NCI-H2171 treated with DMSO at 0.1 percent for 48 hours (cell line): Measurements from ENCODE around the gene DENND6B.
"Not testable (repeated sequence)": the region's sequence is repeated elsewhere in the genome, so short reads cannot be mapped to it uniquely, and the experiment has no call there.

Experiments used
- DNase-seq: peaks from one replicate; lab custom pipeline; 2025; lab: John Stamatoyannopoulos, UW

Gene DENND6B

DNA sequence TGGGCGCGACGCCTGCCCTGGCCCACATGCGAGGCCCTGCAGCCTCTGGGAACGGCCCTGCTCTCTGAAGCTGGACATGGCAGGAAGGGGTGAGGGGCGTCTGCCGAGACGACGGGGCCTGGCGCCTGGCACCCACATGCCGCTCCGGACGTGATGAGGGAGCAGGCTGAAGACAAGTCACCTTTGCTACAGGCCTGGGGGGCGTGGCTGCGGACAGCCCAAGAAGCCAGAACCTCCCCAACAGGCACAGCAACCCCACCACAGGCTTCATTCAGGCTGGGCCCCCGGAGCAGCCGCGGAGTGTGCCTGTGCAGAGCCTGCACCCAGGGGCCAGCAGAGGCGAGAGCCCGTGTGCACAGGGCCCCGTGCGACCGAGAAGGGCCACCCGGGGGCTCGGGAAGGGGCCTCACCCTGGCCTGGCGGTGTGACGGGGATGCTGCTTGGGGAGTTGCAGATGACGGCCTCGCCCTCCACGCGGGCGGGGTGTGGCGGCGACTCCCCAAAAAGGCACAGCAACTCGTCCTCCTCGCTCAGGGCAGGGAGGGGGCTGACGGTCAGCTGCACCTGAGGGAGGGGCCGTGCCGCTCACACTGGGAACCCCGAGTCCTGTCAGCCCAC, 40.0 kb downstream of the DENND6B start:
- no peak for DNase-seq

DNA sequence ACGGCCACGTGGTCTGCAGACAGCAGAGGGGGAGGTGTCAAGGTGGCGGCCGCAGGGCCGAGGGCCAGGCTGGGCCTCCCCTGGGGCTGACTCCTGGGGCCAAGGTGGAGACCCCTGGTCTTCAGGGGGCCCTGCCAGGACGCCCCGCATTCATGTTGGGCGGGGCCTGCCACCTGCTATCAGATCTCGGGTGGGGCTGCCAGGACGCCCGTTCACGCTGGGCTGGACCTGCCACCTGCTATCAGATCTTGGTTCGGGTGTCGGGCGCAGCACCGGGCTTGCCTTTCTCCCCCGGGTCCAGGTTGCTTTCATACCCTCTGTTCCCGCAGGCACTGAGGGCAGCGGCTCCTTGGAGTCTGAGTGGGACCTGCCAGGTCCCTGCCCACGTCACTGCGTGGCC, 40.5 kb downstream of the DENND6B start:
- no peak for DNase-seq

DNA sequence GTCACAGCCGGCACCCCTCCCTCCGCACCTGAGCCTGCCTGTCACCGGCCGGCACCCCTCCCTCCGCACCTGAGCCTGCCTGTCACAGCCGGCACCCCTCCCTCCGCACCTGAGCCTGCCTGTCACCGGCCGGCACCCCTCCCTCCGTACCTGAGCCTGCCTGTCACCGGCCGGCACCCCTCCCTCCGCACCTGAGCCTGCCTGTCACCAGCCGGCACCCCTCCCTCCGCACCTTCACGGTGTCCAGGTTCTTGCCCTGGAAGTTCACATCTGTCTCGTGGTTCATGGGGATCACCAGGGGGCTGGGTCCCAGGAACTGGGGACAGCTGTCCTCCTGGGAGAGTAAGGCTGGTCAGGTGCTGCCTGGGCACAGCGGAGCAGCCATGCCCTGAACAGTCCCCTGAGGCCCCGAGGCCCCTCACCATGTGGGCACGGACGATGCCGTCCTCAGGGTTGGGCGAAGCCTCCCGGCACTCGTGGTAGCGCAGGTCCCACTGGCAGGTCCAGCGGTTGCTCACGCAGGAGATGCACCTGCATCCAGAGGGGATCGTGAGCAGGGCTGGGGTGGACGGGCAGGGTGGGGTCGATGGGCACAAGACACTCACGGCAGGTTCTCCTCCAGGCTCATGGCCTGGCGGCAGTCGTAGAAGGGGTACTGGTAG, 41.1 kb downstream of the DENND6B start:
- DNase-seq = no peak

DNA sequence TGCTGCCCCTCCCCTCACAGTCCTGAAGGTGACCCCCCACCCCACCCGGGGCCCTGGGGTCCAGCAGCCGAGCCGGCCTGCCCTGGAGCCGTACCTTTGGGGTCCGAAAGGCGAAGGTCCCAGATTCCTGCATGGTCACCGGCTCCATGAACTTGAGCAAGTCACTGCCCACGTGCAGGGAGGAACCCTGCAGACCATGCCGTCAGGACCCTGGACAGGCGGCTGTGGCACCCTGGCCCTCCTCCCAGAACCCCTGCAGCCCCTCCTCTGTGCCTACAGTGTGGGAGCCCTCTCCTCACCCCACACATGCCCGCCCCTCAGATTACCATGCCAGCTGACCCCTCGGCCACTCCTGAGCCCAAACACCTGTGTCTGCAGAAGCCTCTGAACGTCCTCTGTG, 42.3 kb downstream of the DENND6B start:
- DNase-seq = no peak

DNA sequence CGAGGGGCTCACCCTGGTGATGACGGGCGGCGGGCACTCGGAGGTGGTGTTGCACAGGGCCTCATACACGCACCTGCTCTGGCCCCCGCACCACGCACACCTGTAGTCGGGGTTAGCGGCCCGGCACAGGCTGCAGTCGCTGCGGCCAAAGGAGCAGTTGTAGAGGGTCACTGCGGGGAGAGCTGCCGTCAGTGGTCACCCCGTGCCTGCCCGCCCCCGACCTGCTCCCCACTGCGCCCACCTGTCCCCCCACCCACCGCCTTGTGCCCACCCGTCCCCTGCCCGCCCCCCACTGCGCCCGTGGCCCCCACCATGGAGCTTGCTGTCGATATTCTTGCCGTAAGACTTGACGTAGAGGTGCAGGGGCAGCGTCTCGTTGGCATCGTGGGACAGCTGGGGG, 43.0 kb downstream of the DENND6B start:
- no peak for DNase-seq

DNA sequence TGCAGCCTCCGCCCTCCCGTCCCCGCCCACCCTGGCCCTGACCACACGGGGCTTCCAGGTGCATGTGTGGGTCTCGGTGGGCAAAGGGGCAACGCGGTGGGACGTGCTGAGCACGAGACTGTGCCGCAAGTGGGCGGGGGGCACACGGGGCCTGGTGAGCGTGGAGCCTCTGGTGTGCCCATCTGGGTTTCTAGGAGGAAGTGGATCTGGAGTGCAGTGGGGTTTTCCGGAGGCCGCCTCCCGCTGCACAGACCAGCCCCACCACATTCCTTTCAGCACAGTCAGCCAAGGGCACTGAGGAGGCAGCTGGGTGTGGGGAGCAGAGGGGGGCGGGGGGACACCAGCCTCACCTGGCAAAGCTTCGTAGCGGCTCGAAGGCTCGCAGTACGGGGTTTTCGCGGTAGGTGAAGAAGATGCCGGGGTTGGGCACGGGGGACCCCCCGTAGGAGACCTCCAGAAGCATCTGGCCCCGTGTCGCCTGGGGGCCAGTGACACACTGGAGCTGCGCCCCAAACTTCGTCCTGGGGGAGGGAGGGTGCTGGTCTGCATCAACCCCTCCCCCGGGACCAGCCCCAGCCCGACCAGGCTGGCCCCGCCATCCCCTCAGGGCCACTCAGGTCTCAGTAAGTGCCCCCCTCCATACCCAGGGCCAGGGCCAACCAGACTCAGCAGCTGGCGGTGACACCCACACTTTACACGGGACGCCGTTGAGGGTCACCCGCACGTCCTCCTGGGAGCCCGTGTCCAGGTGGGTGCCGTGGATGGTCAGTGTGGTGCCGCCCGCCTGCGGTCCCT, 44.3 kb downstream of the DENND6B start:
- DNase-seq = no peak

DNA sequence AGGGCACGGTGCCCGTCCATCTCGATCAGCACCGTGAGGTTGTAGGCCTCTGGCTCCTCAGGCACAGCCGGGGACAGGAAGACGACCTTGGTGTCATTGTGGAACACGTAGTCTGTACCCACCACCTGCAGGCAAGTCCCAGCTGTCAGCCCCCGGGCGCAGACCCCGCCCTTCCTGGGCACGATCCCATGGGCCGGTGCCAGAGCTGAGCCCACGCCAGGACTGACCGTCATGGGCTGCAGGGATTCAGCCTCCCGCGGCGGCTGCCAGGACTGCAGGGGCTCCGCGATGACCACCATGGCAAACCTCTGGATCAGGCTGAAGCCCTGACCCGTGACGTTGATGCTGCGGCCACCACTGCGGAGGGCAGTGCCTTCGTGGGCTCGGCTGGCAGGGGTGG, 44.9 kb downstream of the DENND6B start:
- no peak for DNase-seq

DNA sequence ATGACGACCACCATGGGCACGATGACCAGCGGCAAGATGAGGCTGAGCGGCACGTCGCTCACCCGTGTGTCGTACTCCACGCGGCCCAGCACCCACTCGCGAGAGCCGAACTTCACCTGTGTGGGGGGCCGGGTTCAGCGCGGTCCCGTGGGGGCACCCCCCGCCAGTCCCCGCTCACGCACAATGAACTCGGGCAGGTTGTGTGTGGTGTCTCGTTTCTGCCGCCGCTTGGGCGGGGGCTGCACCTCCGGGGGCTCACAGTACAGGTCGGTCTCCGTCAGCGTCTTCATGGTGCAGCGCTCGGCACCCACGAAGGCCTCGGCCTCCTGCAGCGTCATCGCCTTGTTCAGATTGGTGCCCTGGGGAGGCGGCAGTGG, 45.4 kb downstream of the DENND6B start:
- DNase-seq = no peak

DNA sequence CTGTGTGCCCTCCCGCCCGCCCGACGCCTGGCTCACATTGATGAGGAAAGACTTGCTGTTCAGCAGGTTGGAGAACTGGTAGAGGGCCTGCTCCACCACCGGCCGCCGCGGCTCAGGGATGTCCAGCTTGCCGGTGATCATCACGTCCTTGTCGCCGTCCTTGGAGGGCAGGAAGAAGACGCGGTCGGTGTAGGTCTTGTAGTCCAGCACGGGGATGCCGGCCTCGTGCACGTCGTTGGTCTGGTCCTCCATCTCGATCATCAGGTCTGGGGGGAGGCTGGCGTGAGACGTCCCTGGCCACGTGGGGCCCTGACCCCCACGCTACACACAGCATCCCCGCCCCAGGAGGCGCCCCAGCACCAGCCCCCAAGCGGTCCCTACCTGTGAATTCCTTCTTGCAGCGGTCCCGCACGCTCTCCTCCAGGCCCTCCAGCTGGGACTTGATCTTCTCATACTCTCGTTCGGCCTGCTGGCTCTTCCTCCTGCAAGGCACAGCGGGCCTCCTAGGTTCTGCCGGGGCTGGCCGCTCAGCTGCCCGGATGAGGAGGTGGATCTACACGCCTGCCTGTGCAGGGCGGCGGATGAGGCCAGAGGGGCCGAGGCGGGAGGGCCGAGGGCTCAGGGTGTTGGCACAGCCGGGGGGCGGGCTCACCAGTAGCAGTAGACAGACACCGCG, 46.0 kb downstream of the DENND6B start:
- no peak for DNase-seq

DNA sequence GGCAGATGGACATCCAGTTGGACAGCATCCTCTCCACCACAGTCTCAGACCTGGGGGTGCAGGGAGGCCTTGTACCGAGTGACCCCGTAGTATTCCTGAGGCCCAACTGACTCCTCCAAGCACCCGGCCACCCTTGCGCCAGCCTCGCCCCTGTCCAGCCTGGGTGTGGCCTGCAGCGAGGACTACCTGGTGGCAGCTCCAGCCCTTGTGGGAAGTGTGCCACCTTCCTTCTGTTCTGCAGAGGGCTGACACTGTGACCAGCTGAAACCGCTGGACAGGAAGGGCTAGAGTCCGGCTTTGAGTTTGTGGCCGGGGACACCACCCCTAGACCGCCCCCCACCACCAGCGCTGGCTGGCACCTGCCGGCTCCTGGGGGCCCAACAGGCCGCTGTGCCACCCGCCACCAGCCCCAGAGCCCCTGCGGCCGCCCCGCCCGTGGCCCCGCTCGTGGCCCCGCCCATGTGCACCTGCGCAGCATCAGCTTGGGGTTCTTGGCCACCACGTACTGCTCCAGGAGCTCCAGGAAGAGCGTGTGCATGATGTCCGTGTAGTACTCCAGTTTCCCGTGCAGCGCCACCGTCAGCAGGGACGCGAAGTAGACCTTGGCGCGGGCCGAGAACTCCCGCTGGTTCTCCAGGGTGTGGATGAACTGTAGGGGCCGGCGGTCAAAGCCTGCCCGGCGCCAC, 46.6 kb downstream of the DENND6B start:
- no peak for DNase-seq

DNA sequence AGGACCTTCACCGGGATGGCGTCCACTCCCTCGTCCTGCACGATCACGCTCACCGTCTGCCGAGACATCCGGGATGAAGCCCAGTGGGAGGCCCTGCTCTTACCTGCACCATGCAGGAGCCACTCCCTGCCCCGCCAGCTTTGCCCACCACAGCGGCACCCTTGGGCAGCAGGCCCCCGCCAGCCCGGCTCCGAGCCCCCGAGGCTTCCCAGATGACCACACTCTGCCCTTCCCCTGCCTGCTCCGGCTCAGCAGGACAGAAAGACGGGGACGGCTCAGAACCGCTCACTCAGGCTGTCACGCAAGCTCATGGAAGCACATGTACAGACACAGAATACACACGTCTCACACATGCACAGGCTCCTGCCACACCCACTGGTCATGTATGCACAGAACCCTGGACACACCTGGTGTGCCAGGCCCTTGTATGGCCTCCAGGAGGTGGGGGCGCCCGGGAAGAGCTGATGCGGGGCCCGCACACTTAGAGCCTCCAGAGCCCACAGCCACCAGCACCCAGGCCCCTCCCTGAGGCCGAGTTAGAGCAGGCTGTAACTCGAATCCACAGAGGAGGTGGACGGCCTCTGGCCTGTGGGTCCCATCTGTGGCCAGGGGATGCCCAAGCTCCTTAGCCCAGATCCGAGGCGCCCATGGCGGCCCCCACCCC, 47.7 kb downstream of the DENND6B start:
- DNase-seq = no peak

DNA sequence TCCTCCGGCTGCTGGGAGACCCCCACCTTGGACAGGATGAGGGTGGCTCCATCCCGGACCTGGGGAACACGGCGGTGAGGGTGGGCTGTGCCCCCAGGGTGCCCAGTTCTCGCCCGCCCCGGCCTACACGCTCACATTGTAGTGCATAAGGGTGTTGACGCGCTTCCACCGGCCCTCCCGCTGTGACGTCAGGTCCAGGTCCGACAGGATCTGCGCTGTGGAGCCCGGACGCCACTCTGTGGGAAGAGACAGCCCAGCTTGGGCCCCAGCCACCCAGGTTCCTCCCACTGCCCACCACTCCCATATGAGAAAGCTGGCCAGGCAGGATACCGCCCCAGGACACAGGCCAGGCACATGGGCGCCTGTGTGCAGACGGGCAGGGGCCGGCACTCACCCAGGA, 48.4 kb downstream of the DENND6B start:
- no peak for DNase-seq

DNA sequence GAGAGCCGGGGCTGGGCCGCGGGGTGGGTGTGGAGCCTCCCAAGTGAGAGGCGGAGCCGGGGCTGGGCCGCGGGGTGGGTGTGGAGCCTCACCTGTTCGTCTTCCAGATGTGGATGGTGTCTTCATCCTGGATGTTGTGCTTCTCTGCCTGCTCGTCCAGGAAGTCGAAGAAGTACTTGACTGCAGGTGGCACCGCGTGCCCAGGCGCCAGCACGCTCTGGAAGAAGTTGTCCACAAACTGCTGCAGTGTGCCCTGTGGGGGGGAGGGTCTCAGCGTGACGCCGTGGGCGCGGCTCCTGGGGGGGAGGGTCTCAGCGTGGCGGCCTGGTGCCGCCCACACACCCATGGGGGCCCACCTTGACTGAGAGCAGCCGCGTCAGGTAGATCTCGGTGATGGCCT, 49.1 kb downstream of the DENND6B start:
- no peak for DNase-seq

DNA sequence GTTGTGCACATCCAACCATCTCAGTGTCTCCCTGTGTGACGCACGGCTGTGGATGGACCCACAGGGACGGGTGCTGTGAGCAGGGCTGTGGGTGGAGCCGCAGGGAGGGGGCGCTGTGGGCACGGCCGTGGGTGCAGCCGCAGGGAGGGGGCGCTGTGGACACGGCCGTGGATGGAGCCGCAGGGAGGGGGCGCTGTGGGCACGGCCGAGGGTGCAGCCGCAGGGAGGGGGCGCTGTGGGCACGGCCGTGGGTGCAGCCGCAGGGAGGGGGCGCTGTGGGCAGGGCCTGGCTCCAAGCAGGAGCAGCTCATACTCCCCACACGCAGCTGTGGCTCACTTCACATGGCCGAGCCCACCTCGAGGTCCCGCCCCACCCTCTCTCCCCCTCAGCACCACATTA, 50.7 kb downstream of the DENND6B start:
- no peak for DNase-seq

DNA sequence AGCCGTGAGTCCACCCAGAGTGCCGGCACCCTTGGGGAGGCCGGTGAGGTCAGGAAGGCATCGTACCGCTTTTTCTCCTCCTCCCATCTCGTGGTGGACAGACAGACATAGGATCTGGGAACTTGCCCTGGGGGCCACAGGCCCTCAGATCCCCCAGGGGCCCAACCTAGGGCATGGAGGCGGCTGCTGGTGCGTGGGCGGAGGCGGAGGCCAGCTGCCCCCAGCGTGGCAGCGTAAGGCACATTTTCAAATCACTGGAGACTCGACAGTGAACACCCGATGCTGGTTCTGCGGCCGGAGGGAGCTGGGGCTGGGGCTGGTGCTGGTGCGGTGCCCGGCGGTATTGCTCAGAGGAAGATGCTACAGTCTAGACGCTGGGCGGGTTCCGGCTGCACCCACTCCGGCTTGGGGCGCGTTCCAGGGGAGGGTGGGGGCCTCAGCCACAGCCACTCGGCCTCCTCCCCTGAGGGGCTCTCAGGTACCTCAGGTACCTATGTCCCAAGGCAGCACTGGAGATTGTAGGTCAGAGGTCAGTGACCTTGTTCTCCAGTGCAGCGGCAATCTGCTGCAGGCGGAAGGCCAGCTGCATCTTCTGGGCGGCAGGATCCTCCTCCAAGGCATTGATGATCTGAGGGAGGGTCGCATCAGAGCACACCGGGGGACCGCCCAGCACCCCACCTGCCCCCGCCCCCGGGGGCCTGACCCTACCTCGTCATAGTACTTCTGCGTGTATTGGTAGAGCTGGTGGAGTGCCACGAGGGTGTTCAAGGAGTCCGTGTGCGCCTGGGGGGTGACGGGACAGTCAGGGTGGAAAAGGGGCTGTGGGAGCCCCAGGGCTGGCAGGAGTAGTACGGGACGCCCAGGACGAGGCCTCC, 51.4 kb downstream of the DENND6B start:
- DNase-seq = no peak

DNA sequence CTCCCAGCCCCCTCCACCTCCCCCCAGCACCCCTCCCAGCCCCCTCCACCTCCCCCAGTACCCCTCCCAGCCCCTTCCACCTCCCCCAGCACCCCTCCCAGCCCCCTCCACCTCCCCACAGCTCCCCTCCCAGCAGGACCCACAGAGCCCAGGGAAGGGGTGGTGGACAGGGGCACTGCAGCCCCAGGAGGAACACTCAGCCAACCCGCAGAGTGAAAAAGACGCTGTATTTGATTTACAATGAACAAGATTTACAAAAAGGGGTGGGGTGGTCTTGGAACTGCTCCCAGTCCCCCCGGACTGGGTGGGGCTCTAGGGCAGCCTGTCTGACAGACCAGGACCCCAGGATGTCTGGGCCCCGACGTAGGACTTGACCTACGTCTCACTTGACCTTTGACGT, 52.0 kb downstream of the DENND6B start:
- DNase-seq = no peak

DNA sequence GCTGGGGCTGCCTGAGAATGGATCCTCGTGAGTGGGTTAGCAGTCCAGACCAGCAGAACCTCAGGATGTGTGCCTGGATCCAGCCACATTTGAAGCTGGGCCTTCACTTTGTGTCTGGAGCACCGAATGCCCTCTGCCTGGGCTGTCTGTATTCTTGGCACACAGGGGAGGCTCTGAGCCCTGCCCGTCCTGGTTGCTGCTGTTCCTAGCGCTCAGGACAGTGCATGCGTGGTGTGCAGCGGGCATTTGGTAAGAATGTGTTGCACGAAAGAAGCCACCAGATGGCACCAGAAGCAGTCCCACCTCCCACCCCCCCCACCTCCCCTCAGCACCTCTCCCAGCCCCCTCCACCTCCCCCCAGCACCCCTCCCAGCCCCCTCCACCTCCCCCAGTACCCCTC, 52.5 kb downstream of the DENND6B start:
- DNase-seq = peak; percentile 54

DNA sequence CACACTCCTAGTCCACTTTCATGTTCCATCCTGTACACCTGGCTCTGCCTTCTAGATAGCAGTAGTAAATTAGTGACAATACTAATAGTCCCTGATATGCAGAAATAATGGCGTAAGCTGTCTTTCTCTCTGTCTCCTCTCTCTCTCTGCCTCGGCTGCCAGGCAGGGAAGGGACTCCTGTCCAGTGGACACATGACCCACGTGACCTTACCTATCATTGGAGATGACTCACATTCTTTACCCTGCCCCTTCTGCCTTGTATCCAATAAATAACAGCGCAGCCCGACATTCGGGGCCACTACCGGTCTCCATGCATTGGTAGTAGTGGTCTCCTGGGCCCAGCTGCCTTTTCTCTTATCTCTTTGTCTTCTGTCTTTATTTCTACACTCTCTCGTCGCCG, 53.0 kb downstream of the DENND6B start:
- not testable (repeated sequence) for DNase-seq

DNA sequence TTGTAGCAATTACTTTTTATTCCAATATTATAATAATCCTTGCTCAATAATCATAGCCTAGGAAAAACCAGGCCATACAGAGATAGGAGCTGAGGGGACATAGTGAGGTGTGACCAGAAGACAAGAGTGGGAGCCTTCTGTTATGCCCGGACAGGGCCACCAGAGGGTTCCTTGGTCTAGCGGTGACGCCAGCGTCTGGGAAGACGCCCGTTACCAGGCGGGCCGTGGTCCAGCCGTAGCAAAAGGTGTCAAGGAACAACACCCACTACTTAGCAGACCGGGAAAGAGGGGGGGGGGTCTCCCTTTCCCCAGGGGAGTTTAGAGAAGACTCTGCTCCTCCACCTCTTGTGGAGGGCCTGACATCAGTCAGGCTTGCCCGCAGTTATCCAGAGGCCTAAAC, 53.5 kb downstream of the DENND6B start:
- not testable (repeated sequence) for DNase-seq

DNA sequence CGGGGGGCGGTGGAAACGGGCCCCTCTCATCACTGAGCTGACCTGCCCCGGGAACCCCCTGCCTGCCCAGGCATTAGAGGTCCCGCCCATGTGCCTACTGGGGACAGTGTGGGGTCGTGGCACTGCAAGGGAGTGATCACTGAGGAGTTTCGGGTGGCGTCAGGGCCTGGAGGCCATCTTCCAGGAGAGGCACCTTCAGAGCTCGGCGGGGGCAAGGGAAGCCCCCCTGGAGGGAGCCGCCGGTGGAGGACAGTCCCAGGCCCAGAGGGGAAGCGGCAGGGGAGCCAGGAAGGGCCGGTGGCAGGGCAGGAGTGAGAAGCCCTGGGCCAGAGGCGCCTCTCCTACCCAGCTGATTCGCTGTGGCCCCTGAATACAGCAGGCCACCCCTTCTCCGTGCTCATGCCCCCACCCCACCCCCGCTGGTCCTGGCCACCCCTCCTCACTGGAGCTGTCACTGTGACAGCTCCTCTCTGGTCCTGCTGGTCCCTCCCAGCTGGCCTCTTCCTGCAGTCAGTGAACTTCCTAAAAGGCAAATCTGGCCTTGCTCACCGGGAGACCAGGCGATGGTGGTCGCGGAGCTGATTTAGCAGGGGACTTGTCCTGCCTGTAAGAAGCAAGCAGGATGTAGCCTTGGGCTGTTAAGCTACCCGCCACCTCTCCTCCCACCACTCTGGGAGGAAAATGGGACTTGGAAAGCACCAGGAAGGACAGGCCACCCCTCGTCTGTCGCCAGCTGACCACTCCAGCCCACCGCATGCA, 54.6 kb downstream of the DENND6B start:
- DNase-seq = no peak
